Measurements from ENCODE around the gene ADD2.

- TF ChIP-seq CTCF (IDR thresholded peaks at IDR 0.05) (no peak), ZFX (IDR thresholded peaks at IDR 0.05; ENCODE audit: borderline replicate concordance) (no peak)
Observed at GRCh38 chr2:70775141-70775540, 7.1 kb upstream of the ADD2 start.
